Hematopoietic multipotent progenitor cell treated with erythropoietin and hydrocortisone succinate and interleukin-3 and kit ligand, for 8 days (in vitro differentiated cells): ENCODE data around the gene GPR148.

ENCODE experiments used
- DNase-seq: peaks from one replicate; pipeline ENCODE4 v3.0.0-alpha.2; 2015

GPR148 gene

DNA sequence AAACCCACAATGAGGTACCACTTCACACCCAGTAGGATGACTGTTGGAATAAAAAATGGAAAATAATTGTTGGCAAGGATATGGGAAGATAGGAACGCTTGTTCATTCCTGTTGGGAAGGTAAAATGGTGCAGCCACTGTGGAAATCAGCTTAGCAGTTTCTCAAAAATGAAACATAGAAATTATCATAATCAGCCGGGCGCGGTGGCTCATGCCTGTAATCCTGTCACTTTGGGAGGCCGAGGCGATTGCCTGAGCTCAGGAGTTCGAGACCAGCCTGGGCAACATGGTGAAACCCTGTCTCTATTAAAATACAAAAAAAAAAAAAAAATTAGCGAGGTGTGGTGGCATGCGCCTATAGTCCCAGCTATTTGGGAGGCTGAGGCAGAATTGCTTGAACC is 49.9 kb downstream of the GPR148 start:
- DNase-seq, result no peak
